HepG2 (cell line): Measurements from ENCODE around the gene MYADML2. TPM values are rescaled to one million over a fixed set of nuclear protein-coding genes. Genes with fewer than 3 reads are reported as not detected.

Source experiments
- EZH2 ChIP-seq: conservative IDR thresholded peaks from 2 replicates; pipeline ENCODE4 v1.6.1; 2012; ENCODE audit warnings: mild to moderate bottlenecking, low read depth, low read length, moderate library complexity
- KDM5B ChIP-seq: sonication (generic); formaldehyde crosslinking; IDR thresholded peaks from 2 replicates; pipeline ENCODE4 v1.4.0; 2020; ENCODE audit warnings: missing genetic modification reagents, mild to moderate bottlenecking, borderline replicate concordance
- MAZ ChIP-seq, 2 experiments: sonication (generic) in 1 of 2; formaldehyde crosslinking in 1 of 2; IDR thresholded peaks; 2 replicates each; pipeline versions ENCODE4 v1.5.0 to v1.6.1; 2012 to 2020; ENCODE audit warnings: low read depth in 2 of 2, mild to moderate bottlenecking in 2 of 2, borderline replicate concordance in 1 of 2, improper control_type of control experiment in 1 of 2, low read length in 1 of 2, missing genetic modification reagents in 1 of 2, moderate library complexity in 1 of 2
- TCF12 ChIP-seq, 2 experiments: fragments of 450-650 bp in 1 of 2; sonication (generic) in 1 of 2; formaldehyde crosslinking in 1 of 2; IDR thresholded peaks; 2 replicates each; pipeline versions ENCODE4 v1.6.1 to v1.8.0; 2017 to 2022; ENCODE audit warnings: antibody characterized with exemption in 1 of 2, mild to moderate bottlenecking in 1 of 2, missing genetic modification reagents in 1 of 2, moderate library complexity in 1 of 2
- ZNF207 ChIP-seq: fragments of 450-650 bp; IDR thresholded peaks from 2 replicates; pipeline ENCODE4 v1.6.1; 2016; ENCODE audit warnings: antibody characterized with exemption, borderline replicate concordance
- ZNF253 ChIP-seq: sonication (generic); formaldehyde crosslinking; IDR thresholded peaks from 2 replicates; pipeline ENCODE4 v1.8.0; 2022; ENCODE audit warnings: mild to moderate bottlenecking, missing genetic modification reagents, borderline replicate concordance
- ZNF382 ChIP-seq: sonication (generic); formaldehyde crosslinking; IDR thresholded peaks from 2 replicates; pipeline ENCODE4 v1.5.0; 2020; ENCODE audit warnings: missing genetic modification reagents, mild to moderate bottlenecking, borderline replicate concordance
- ZNF709 ChIP-seq: sonication (generic); formaldehyde crosslinking; IDR thresholded peaks from 2 replicates; pipeline ENCODE4 v1.5.0; 2020; ENCODE audit warnings: mild to moderate bottlenecking, missing genetic modification reagents
- ZNF879 ChIP-seq: sonication (generic); formaldehyde crosslinking; IDR thresholded peaks from 2 replicates; pipeline ENCODE4 v1.8.1; 2023; ENCODE audit warnings: missing genetic modification reagents
- ZNF883 ChIP-seq: sonication (generic); formaldehyde crosslinking; IDR thresholded peaks from 2 replicates; pipeline ENCODE4 v1.5.1; 2020; ENCODE audit warnings: mild to moderate bottlenecking, missing genetic modification reagents; ENCODE audit errors: not compliant biosample characterization
- ZNF891 ChIP-seq: sonication (generic); formaldehyde crosslinking; IDR thresholded peaks from 2 replicates; pipeline ENCODE4 v1.5.0; 2020; ENCODE audit warnings: mild to moderate bottlenecking, missing genetic modification reagents
- ZSCAN31 ChIP-seq: sonication (generic); formaldehyde crosslinking; IDR thresholded peaks from 2 replicates; pipeline ENCODE4 v1.5.0; 2020; ENCODE audit warnings: low read depth, mild to moderate bottlenecking, missing genetic modification reagents
- polyA plus RNA-seq, 8 experiments: library from polyadenylated mRNA; depleted of rRNA in 3 of 8; stranded (reverse) in 7 of 8; unstranded in 1 of 8; fragments of >200 nt; fragmentation: Illumina TruSeq in 4 of 8; extraction: Trizol in 4 of 8; gene quantifications; 2 replicates each; pipeline versions ENCODE4 v1.2.1 to v1.2.3, GENCODE V29; 2011 to 2016; ENCODE audit warnings: low read depth in 4 of 8, missing spikeins in 1 of 8, mixed read lengths in 1 of 8; ENCODE audit not compliant: insufficient read depth in 1 of 8
- total RNA-seq, 5 experiments: library from RNA; depleted of rRNA; stranded (reverse); fragments of >200 nt; fragmentation: Illumina TruSeq; extraction: Trizol; gene quantifications; 2 replicates each; pipeline ENCODE4 v1.2.3, GENCODE V29; 2016; ENCODE audit warnings: low read depth in 1 of 5
- TF ChIP-seq, protein P1 (sequence below): sonication (generic); formaldehyde crosslinking; IDR thresholded peaks from 2 replicates; pipeline ENCODE4 v1.4.0; 2020; ENCODE audit warnings: missing genetic modification reagents
- TF ChIP-seq, protein P2 (sequence below): sonication (generic); formaldehyde crosslinking; IDR thresholded peaks from 2 replicates; pipeline ENCODE4 v1.4.0; 2020; ENCODE audit warnings: mild to moderate bottlenecking, missing genetic modification reagents
- TF ChIP-seq, protein P3 (sequence below): fragments of 450-650 bp; IDR thresholded peaks from 2 replicates; pipeline ENCODE4 v1.6.1; 2017
- TF ChIP-seq, protein P4 (sequence below): sonication (generic); formaldehyde crosslinking; conservative IDR thresholded peaks from 2 replicates; pipeline ENCODE4 v1.4.0; 2020; ENCODE audit warnings: missing genetic modification reagents
- TF ChIP-seq, protein P5 (sequence below): sonication (generic); formaldehyde crosslinking; IDR thresholded peaks from 2 replicates; pipeline ENCODE4 v1.5.0; 2020; ENCODE audit warnings: mild to moderate bottlenecking, missing genetic modification reagents
- TF ChIP-seq, protein P6 (sequence below): sonication (generic); formaldehyde crosslinking; IDR thresholded peaks from 2 replicates; pipeline ENCODE4 v1.4.0; 2020; ENCODE audit warnings: mild to moderate bottlenecking, missing genetic modification reagents

MYADML2 gene
- total and polyA plus RNA-seq, 2 of the 13 experiments (the other 11 are each of a cell fraction or from before 2014, with no cell fraction given) = not detected

DNA sequence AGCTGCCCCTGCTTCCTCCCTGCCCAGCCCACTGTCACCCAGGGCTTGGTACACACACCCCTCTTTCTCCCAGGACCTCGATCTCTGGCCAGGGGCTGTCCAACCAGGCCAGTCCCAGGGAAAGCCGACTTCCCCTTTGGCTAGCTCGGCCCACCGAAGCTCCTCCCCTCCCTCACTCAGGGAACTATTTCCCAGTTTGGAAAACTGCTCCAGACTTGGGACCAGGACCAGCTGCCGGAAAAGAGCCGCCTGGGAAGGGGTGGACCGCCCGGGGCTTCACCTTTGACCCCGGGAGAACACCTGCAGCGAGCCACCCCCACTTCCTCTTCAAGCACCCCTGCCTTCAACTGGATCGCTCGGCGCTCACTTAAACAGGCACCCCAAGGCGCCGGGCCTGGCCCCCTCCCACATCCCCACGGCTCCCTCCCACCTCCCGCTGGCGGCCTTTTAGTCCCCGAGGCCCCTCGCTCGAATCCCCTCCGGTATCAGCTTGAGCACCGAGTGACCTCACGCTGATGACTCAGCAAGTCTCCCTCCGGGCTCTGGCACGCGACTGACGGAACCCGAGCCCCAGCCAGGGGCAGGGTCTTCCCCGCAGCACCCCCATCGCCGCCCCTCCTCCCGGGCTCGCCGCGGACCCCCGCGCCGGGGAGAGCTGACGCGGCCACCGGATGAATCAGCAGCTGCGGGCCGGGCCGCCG is 20.4 kb downstream of the MYADML2 start (continued):
- peak; percentile 59; the same call in 1 of the 2 replicates for TF ChIP-seq MAZ (IDR thresholded peaks at IDR 0.05; ENCODE audit: borderline replicate concordance, low read depth, low read length)
- TF ChIP-seq MAZ (CRISPR knock-in tag; IDR thresholded peaks at IDR 0.05; ENCODE audit: low read depth) = peak; percentile 75
- TF ChIP-seq, protein P1, sequence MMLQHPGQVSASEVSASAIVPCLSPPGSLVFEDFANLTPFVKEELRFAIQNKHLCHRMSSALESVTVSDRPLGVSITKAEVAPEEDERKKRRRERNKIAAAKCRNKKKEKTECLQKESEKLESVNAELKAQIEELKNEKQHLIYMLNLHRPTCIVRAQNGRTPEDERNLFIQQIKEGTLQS (CRISPR knock-in tag) = peak; percentile 58; the same call in 1 of the 2 replicates
- peak; percentile 40 for TF ChIP-seq ZNF883
- TF ChIP-seq ZNF879 (CRISPR knock-in tag) = no peak
- TF ChIP-seq, protein P2, sequence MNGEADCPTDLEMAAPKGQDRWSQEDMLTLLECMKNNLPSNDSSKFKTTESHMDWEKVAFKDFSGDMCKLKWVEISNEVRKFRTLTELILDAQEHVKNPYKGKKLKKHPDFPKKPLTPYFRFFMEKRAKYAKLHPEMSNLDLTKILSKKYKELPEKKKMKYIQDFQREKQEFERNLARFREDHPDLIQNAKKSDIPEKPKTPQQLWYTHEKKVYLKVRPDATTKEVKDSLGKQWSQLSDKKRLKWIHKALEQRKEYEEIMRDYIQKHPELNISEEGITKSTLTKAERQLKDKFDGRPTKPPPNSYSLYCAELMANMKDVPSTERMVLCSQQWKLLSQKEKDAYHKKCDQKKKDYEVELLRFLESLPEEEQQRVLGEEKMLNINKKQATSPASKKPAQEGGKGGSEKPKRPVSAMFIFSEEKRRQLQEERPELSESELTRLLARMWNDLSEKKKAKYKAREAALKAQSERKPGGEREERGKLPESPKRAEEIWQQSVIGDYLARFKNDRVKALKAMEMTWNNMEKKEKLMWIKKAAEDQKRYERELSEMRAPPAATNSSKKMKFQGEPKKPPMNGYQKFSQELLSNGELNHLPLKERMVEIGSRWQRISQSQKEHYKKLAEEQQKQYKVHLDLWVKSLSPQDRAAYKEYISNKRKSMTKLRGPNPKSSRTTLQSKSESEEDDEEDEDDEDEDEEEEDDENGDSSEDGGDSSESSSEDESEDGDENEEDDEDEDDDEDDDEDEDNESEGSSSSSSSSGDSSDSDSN = peak; percentile 77
- TF ChIP-seq, protein P3, sequence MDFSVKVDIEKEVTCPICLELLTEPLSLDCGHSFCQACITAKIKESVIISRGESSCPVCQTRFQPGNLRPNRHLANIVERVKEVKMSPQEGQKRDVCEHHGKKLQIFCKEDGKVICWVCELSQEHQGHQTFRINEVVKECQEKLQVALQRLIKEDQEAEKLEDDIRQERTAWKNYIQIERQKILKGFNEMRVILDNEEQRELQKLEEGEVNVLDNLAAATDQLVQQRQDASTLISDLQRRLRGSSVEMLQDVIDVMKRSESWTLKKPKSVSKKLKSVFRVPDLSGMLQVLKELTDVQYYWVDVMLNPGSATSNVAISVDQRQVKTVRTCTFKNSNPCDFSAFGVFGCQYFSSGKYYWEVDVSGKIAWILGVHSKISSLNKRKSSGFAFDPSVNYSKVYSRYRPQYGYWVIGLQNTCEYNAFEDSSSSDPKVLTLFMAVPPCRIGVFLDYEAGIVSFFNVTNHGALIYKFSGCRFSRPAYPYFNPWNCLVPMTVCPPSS = no peak
- no peak for TF ChIP-seq ZNF382
- TF ChIP-seq, protein P4, sequence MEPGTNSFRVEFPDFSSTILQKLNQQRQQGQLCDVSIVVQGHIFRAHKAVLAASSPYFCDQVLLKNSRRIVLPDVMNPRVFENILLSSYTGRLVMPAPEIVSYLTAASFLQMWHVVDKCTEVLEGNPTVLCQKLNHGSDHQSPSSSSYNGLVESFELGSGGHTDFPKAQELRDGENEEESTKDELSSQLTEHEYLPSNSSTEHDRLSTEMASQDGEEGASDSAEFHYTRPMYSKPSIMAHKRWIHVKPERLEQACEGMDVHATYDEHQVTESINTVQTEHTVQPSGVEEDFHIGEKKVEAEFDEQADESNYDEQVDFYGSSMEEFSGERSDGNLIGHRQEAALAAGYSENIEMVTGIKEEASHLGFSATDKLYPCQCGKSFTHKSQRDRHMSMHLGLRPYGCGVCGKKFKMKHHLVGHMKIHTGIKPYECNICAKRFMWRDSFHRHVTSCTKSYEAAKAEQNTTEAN (CRISPR knock-in tag) = no peak; the same call in 1 of the 2 replicates
- no peak for TF ChIP-seq ZNF709 (CRISPR knock-in tag)
- TF ChIP-seq, protein P5, sequence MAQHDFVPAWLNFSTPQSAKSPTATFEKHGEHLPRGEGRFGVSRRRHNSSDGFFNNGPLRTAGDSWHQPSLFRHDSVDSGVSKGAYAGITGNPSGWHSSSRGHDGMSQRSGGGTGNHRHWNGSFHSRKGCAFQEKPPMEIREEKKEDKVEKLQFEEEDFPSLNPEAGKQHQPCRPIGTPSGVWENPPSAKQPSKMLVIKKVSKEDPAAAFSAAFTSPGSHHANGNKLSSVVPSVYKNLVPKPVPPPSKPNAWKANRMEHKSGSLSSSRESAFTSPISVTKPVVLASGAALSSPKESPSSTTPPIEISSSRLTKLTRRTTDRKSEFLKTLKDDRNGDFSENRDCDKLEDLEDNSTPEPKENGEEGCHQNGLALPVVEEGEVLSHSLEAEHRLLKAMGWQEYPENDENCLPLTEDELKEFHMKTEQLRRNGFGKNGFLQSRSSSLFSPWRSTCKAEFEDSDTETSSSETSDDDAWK = no peak
- TF ChIP-seq ZNF207 = no peak
- TF ChIP-seq ZNF891 (CRISPR knock-in tag) = peak; percentile 59
- TF ChIP-seq ZSCAN31 (CRISPR knock-in tag) = peak; percentile 55; the same call in 1 of the 2 replicates
- TF ChIP-seq, protein P6, sequence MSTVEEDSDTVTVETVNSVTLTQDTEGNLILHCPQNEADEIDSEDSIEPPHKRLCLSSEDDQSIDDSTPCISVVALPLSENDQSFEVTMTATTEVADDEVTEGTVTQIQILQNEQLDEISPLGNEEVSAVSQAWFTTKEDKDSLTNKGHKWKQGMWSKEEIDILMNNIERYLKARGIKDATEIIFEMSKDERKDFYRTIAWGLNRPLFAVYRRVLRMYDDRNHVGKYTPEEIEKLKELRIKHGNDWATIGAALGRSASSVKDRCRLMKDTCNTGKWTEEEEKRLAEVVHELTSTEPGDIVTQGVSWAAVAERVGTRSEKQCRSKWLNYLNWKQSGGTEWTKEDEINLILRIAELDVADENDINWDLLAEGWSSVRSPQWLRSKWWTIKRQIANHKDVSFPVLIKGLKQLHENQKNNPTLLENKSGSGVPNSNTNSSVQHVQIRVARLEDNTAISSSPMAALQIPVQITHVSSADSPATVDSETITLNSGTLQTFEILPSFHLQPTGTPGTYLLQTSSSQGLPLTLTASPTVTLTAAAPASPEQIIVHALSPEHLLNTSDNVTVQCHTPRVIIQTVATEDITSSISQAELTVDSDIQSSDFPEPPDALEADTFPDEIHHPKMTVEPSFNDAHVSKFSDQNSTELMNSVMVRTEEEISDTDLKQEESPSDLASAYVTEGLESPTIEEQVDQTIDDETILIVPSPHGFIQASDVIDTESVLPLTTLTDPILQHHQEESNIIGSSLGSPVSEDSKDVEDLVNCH = no peak
- TF ChIP-seq TCF12 (IDR thresholded peaks at IDR 0.05) = no peak
- no peak for TF ChIP-seq TCF12 (CRISPR knock-in tag; IDR thresholded peaks at IDR 0.05)
- no peak for TF ChIP-seq EZH2
- TF ChIP-seq ZNF253 (CRISPR knock-in tag) = no peak
- 0 out of 2 replicates have a peak, but pooled peaks have one; percentile 18 for TF ChIP-seq KDM5B (CRISPR knock-in tag)
